ENCODE measurements around the gene MORF4L2.
"Not testable (repeated sequence)": the region's sequence is repeated elsewhere in the genome, so short reads cannot be mapped to it uniquely, and the experiment has no call there.

Gene MORF4L2

GRCh38 chrX:103666202-103667107 lies 20.0 kb downstream of the MORF4L2 start:
- DNase-seq (ENCODE audit: extremely low spot score) = no peak
- no peak for TF ChIP-seq CTCF (IDR thresholded peaks at IDR 0.05; ENCODE audit: control extremely low read depth, extremely low read depth, low read depth, missing control alignments)
- CTCF ChIA-PET = interaction anchor here (1.4 kb wide), 1 partner anchor 9 kb away, joined by 6 read pairs; no protein-coding TSS in a partner anchor
- POLR2A ChIA-PET = no interaction called here

- ChIA-PET POLR2A (no interaction called here), CTCF (interaction anchor here (1.1 kb wide), 1 partner anchor 13 kb away, joined by 3 read pairs; no protein-coding TSS in a partner anchor)
- no peak for DNase-seq (ENCODE audit: extremely low spot score)
- no peak for TF ChIP-seq CTCF (IDR thresholded peaks at IDR 0.05; ENCODE audit: control extremely low read depth, extremely low read depth, low read depth, missing control alignments)
Observed at GRCh38 chrX:103663981-103664762, 22.3 kb downstream of the MORF4L2 start.

GRCh38 chrX:103659460-103659859 lies 27.0 kb downstream of the MORF4L2 start:
- POLR2A ChIA-PET; DNase-seq (ENCODE audit: extremely low spot score); CTCF ChIA-PET: not testable (repeated sequence)

- POLR2A ChIA-PET = no interaction called here
- no peak for DNase-seq (ENCODE audit: extremely low spot score)
- no peak for TF ChIP-seq CTCF (IDR thresholded peaks at IDR 0.05; ENCODE audit: control extremely low read depth, extremely low read depth, low read depth, missing control alignments)
- CTCF ChIA-PET = interaction anchor here (1.8 kb wide), 1 partner anchor 8 kb away, joined by 6 read pairs; no protein-coding TSS in a partner anchor
Observed at GRCh38 chrX:103658681-103659433, 27.6 kb downstream of the MORF4L2 start.

- POLR2A ChIA-PET; DNase-seq (ENCODE audit: extremely low spot score): not testable (repeated sequence)
- CTCF ChIA-PET = interaction anchor here (1.5 to 1.8 kb wide), 2 partner anchors 10 to 479 kb away, joined by 3 to 6 read pairs; no protein-coding TSS in a partner anchor
Observed at GRCh38 chrX:103657066-103657465, 29.4 kb downstream of the MORF4L2 start.

- POLR2A ChIA-PET = no interaction called here
- no peak for DNase-seq (ENCODE audit: extremely low spot score)
- TF ChIP-seq CTCF (IDR thresholded peaks at IDR 0.05; ENCODE audit: control extremely low read depth, extremely low read depth, low read depth, missing control alignments) = no peak
- CTCF ChIA-PET = no interaction called here
Observed at GRCh38 chrX:103656617-103657016, 29.9 kb downstream of the MORF4L2 start.

GRCh38 chrX:103655230-103656000 lies 31.1 kb downstream of the MORF4L2 start:
- CTCF ChIA-PET; DNase-seq (ENCODE audit: extremely low spot score); POLR2A ChIA-PET: not testable (repeated sequence)

Data from GM10248 (cell line).